IMR-90 (cell line): ENCODE results near the gene FRMPD4.
A peak's percentile ranks its signal among the peaks of the same experiment; 100 is the strongest.

Source experiments
- BHLHE40 ChIP-seq: fragments of 150-350 bp; IDR thresholded peaks from 2 replicates; pipeline ENCODE4 v1.6.1; 2016; ENCODE audit warnings: mild to moderate bottlenecking, low read depth, low read length
- CEBPB ChIP-seq: IDR thresholded peaks from 2 replicates; pipeline ENCODE4 v1.6.1; 2012; ENCODE audit warnings: low read depth, low read length, improper control_type of control experiment
- CHD1 ChIP-seq: IDR thresholded peaks from 2 replicates; pipeline ENCODE4 v1.6.1; 2012; ENCODE audit warnings: low read depth, low read length, improper control_type of control experiment
- CTCF ChIP-seq: conservative IDR thresholded peaks from 2 replicates; pipeline ENCODE4 v1.5.1; 2012; ENCODE audit warnings: mild to moderate bottlenecking, low read depth, low read length, improper control_type of control experiment
- ELK1 ChIP-seq: fragments of 150-350 bp; IDR thresholded peaks from 2 replicates; pipeline ENCODE4 v1.6.1; 2016; ENCODE audit warnings: low read depth, mild to moderate bottlenecking, low read length, moderate library complexity, borderline replicate concordance
- FOS ChIP-seq: fragments of 150-350 bp; IDR thresholded peaks from 2 replicates; pipeline ENCODE4 v1.6.1; 2016; ENCODE audit warnings: low read depth, low read length
- MAZ ChIP-seq: IDR thresholded peaks from 2 replicates; pipeline ENCODE4 v1.6.1; 2012; ENCODE audit warnings: low read depth, mild to moderate bottlenecking, low read length, improper control_type of control experiment, moderate library complexity, borderline replicate concordance
- MXI1 ChIP-seq: IDR thresholded peaks from 2 replicates; pipeline ENCODE4 v1.6.1; 2012; ENCODE audit warnings: low read depth, mild to moderate bottlenecking, low read length, moderate library complexity, borderline replicate concordance
- POLR2A ChIP-seq: IDR thresholded peaks from 2 replicates; pipeline ENCODE4 v1.6.1; 2012; ENCODE audit warnings: mild to moderate bottlenecking, low read depth, low read length
- RAD21 ChIP-seq: IDR thresholded peaks from 2 replicates; pipeline ENCODE4 v1.6.1; 2012; ENCODE audit warnings: low read length, improper control_type of control experiment
- RCOR1 ChIP-seq: IDR thresholded peaks from 2 replicates; pipeline ENCODE4 v1.6.1; 2012; ENCODE audit warnings: mild to moderate bottlenecking, low read length, improper control_type of control experiment; ENCODE audit not compliant: insufficient replicate concordance
- RFX5 ChIP-seq: IDR thresholded peaks from 2 replicates; pipeline ENCODE4 v1.8.0; 2012; ENCODE audit warnings: low read depth, mild to moderate bottlenecking, low read length, moderate library complexity
- USF2 ChIP-seq: fragments of 150-350 bp; IDR thresholded peaks from 2 replicates; pipeline ENCODE4 v1.6.1; 2017; ENCODE audit warnings: mild to moderate bottlenecking, antibody characterized with exemption, low read length, low read depth

GRCh38 chrX:12446342-12447075, 308.2 kb downstream of the FRMPD4 start:
- TF ChIP-seq CTCF (no peak), RAD21 (no peak), CEBPB (peak; percentile 77), RFX5 (no peak), BHLHE40 (no peak), POLR2A (no peak), RCOR1 (no peak), MAZ (no peak), CHD1 (no peak), USF2 (no peak), MXI1 (0 out of 2 replicates have a peak, but pooled peaks have one; percentile 48), ELK1 (no peak), FOS (no peak)
